Central memory CD8-positive, alpha-beta T cell (primary cell): ENCODE results near the gene CD72.

Experiments
- ATAC-seq: fragments of 150-1000 bp; cut with Tn5 transposase; replicated peaks from 2 replicates; pipeline ENCODE4 v1.10.0; 2022; ENCODE audit warnings: mild to moderate bottlenecking, moderate FRiP score, moderate number of reproducible peaks; ENCODE audit not compliant: poor library complexity, severe bottlenecking; ENCODE audit errors: extremely low read depth
- DNase-seq, 2 donors: peaks; one replicate each; pipeline ENCODE4 v3.0.0; 2021; ENCODE audit warnings: low spot score in 2 of 2
- H3K27ac Mint-ChIP-seq: one replicate; pipeline ENCODE4 v1.8.0; 2022; ENCODE audit warnings: low read depth, mild to moderate bottlenecking, moderate library complexity, mixed read lengths
- H3K27me3 Mint-ChIP-seq: one replicate; pipeline ENCODE4 v1.8.0; 2022; ENCODE audit warnings: mixed read lengths
- H3K36me3 Mint-ChIP-seq: one replicate; pipeline ENCODE4 v1.8.0; 2022; ENCODE audit warnings: mild to moderate bottlenecking, moderate library complexity, mixed read lengths; ENCODE audit not compliant: insufficient read depth
- H3K4me1 Mint-ChIP-seq: one replicate; pipeline ENCODE4 v1.8.0; 2022; ENCODE audit warnings: mixed read lengths
- H3K4me3 Mint-ChIP-seq: one replicate; pipeline ENCODE4 v1.8.0; 2022; ENCODE audit warnings: mild to moderate bottlenecking, moderate library complexity, mixed read lengths
- H3K9me3 Mint-ChIP-seq: one replicate; pipeline ENCODE4 v1.8.0; 2022; ENCODE audit warnings: mixed read lengths

The CD72 gene

DNA sequence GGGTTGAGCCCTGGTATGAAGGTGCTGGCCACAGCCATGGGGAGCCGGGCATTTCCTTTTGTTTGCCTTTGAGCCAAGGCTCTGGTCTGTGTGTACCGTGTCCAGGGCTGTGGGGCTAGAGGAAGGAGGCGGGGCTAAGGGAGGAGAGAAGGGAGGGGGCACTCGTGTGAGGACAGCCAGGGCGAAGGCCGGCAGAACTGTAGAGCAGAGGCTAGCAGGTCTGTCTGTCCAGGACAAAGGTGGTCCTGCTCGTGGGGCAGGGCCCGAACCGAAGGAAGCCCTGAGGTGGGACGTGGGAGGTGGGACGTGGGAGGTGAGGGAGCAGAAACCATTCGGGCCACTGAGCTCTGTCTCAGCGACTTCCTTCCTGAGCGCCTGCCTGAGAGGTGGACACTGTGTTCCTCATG, 54.4 kb downstream of the CD72 start:
- DNase-seq = no peak
- no peaks in the 10 kb centered on the region for H3K4me1 Mint-ChIP-seq
- H3K36me3 Mint-ChIP-seq = peaks cover 1% of the 10 kb centered on the region
- H3K27me3 Mint-ChIP-seq = no peaks in the 10 kb centered on the region
- no peaks in the 10 kb centered on the region for H3K9me3 Mint-ChIP-seq
- H3K4me3 Mint-ChIP-seq = no peak overlapping the region
- H3K27ac Mint-ChIP-seq = peak overlapping the region; percentile 23
- ATAC-seq = no peak

GRCh38 chr9:35562895-35563780, 55.1 kb downstream of the CD72 start:
- no peak for ATAC-seq
- Mint-ChIP-seq H3K4me3 (no peak overlapping the region), H3K9me3 (no peaks in the 10 kb centered on the region), H3K27ac (no peak overlapping the region), H3K4me1 (no peaks in the 10 kb centered on the region), H3K27me3 (no peaks in the 10 kb centered on the region), H3K36me3 (peaks cover 1% of the 10 kb centered on the region)
- DNase-seq = no peak

DNA sequence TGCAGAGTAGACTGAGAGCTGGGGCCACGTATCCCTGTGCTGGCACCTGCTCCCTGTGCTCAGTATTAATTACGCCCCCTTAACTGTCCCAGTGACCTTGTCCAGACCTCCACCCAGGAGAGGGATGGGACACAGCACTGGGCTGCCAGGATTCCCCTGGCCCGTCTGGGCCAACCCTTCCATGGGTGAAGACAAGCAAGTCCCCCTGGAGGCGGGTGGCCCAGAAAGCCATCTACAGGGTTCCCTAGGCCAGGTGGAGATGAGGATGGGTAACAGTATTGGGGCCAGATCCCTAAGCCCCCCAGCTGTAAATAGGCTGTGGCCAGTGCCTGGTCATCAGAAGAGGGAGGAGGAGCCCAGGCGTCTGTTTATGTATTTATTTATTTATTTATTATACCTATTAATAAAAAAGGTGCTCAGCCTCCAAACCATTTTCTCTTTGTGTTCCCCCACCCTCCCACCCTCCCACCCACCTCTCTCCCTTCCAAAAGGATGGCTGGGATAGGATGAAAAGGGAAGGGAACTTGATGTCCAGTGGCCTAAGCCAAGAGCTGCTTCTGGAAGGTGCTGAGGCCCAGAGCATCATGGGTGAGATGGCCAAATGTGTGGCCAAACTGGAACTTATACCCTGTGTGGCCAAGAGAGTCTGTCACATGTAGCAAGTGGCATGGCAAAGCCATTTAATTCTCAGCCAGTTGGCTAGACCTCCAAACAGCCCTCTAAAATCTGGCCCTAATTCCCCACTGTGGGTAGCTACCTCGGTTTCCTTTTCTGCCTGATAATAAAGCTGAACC, 56.5 kb downstream of the CD72 start:
- no peak overlapping the region for H3K4me3 Mint-ChIP-seq
- no peak overlapping the region for H3K27ac Mint-ChIP-seq
- H3K9me3 Mint-ChIP-seq = no peaks in the 10 kb centered on the region
- ATAC-seq (no peak), DNase-seq (no peak)
- H3K4me1 Mint-ChIP-seq = no peaks in the 10 kb centered on the region
- peaks cover 9% of the 10 kb centered on the region for H3K27me3 Mint-ChIP-seq
- H3K36me3 Mint-ChIP-seq = peaks cover 1% of the 10 kb centered on the region

DNA sequence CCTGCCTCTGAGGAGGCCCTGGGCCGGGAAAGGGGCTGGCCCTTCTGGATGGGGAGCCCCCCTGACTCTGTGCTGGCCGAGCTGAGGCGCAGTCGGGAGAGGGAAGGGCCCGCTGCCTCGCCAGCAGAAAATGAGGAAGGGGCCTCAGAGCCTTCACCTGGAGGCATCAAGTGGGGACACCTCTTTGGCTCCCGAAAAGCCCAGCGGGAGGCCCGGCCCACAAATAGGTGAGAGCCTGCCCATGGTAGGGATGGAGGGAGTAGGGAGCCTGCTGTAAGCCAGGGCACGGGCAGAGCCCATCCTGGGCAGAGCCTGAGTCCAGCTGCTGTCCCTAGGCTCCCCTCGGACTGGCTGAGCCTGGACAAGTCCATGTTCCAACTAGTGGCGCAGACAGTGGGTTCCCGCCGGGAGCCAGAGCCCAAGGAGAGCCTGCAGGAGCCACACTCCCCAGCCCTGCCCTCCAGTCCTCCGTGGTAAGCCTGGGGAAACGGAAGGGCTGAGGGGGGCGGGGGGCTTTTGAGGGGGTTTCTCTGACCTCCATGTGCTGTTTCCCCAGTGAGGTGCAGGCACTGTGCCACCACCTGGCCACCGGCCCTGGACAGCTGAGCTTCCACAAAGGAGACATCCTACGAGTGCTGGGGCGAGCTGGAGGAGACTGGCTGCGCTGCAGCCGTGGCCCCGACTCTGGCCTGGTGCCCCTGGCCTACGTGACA, 57.4 kb downstream of the CD72 start:
- Mint-ChIP-seq H3K9me3 (no peaks in the 10 kb centered on the region), H3K4me3 (no peak overlapping the region), H3K36me3 (peaks cover 1% of the 10 kb centered on the region), H3K27ac (no peak overlapping the region), H3K27me3 (peaks cover 9% of the 10 kb centered on the region), H3K4me1 (no peaks in the 10 kb centered on the region)
- ATAC-seq (no peak), DNase-seq (no peak)
